SH-SY5Y (cell line): ENCODE data around the gene MCM9.

Source experiments
- GATA2 ChIP-seq: IDR thresholded peaks from 2 replicates; pipeline ENCODE4 v1.6.1; 2011; ENCODE audit warnings: mild to moderate bottlenecking, low read depth, low read length
- GATA3 ChIP-seq: IDR thresholded peaks from 2 replicates; pipeline ENCODE4 v1.6.1; 2011; ENCODE audit warnings: low read depth, mild to moderate bottlenecking, low read length, moderate library complexity

DNA sequence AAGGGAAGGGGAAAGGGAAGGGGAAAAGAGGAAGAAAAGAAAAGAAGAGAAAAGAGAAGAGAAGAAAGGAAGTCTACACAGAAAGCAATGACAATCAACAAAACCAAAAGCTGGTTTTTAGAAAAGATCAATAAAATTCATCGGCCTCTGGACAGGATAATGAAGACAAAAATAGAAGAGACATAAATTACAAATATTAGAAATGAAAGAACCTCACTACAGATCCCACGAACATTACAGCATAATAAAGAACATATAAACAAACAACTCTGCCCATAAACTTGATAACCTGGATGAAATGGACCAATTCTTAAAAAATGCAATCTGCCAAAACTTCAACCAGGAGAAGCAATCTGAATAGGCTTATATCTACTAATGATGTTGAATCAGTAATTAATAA, 61.7 kb downstream of the MCM9 start:
- TF ChIP-seq GATA3 (no peak), GATA2 (no peak)
